GM10266 (cell line): ENCODE measurements around the gene SERPINB2.
"Not testable (repeated sequence)": the region's sequence is repeated elsewhere in the genome, so short reads cannot be mapped to it uniquely, and the experiment has no call there.

Experiments used
- DNase-seq: peaks from one replicate; pipeline ENCODE4 v3.0.0; 2012; ENCODE audit errors: extremely low spot score
- CTCF ChIP-seq: IDR thresholded peaks from 2 replicates; pipeline ENCODE4 v1.5.1; 2012; ENCODE audit warnings: mild to moderate bottlenecking, low read depth; ENCODE audit not compliant: control insufficient read depth, insufficient read depth; ENCODE audit errors: missing control alignments

The SERPINB2 gene

GRCh38 chr18:63936156-63936931 lies 48.8 kb downstream of the SERPINB2 start:
- TF ChIP-seq CTCF = peak; percentile 86
- DNase-seq = peak; percentile 76

GRCh38 chr18:63936932-63937393 lies 49.5 kb downstream of the SERPINB2 start:
- no peak for TF ChIP-seq CTCF
- DNase-seq = no peak

GRCh38 chr18:63940008-63940407 lies 52.5 kb downstream of the SERPINB2 start:
- no peak for DNase-seq
- no peak for TF ChIP-seq CTCF

- not testable (repeated sequence) for DNase-seq
These were observed 53.1 kb downstream of the SERPINB2 start for GRCh38 chr18:63940543-63941050.

- DNase-seq = no peak
- no peak for TF ChIP-seq CTCF
These were observed 59.7 kb downstream of the SERPINB2 start for GRCh38 chr18:63947051-63947790.

- DNase-seq = peak; percentile 78
- TF ChIP-seq CTCF = peak; percentile 55
These were observed 61.7 kb downstream of the SERPINB2 start, which contains the start of gene HMSD for GRCh38 chr18:63949068-63949737. TSS of gene HMSD (plus strand) at chr18:63949301. CDS start at chr18:63953456, 4,155 bp downstream.

GRCh38 chr18:63951302-63951705 lies 63.8 kb downstream of the SERPINB2 start:
- TF ChIP-seq CTCF = peak; percentile 33
- peak; percentile 56 for DNase-seq
